Smooth muscle cell (in vitro differentiated cells): Measurements from ENCODE around the gene GAS7. TPM values are rescaled to one million over a fixed set of nuclear protein-coding genes. Genes with fewer than 3 reads are reported as not detected.

Experiments
- DNase-seq: peaks from one replicate; lab custom pipeline; 2025; ENCODE audit not compliant: unreplicated experiment; lab: John Stamatoyannopoulos, UW
- H2AFZ ChIP-seq: fragments of 200-600 bp; sonication (generic); 2 replicates; pipeline ENCODE4 v1.6.0; 2016; ENCODE audit warnings: antibody characterized with exemption, low read depth, mild to moderate bottlenecking
- H3F3A ChIP-seq: fragments of 200-600 bp; sonication (generic); 2 replicates; pipeline ENCODE4 v1.6.0; 2017; ENCODE audit warnings: antibody characterized with exemption, low read depth
- H3K27ac ChIP-seq: fragments of 200-600 bp; sonication (generic); 2 replicates; pipeline ENCODE4 v1.5.1; 2016; ENCODE audit warnings: low read depth, mild to moderate bottlenecking
- H3K27me3 ChIP-seq: fragments of 200-600 bp; sonication (generic); 2 replicates; pipeline ENCODE4 v1.6.1; 2016; ENCODE audit warnings: low read depth, mild to moderate bottlenecking
- H3K36me3 ChIP-seq: fragments of 200-600 bp; sonication (generic); 2 replicates; pipeline ENCODE4 v1.5.1; 2016; ENCODE audit warnings: low read depth
- H3K4me1 ChIP-seq: fragments of 200-600 bp; sonication (generic); 2 replicates; pipeline ENCODE4 v1.5.1; 2016; ENCODE audit warnings: low read depth
- H3K4me2 ChIP-seq: fragments of 200-600 bp; sonication (generic); 2 replicates; pipeline ENCODE4 v1.6.0; 2016; ENCODE audit warnings: mild to moderate bottlenecking
- H3K4me3 ChIP-seq: fragments of 200-600 bp; sonication (generic); 2 replicates; pipeline ENCODE4 v1.5.1; 2016; ENCODE audit warnings: mild to moderate bottlenecking
- H3K79me2 ChIP-seq: fragments of 200-600 bp; sonication (generic); 2 replicates; pipeline ENCODE4 v1.6.0; 2016; ENCODE audit warnings: low read depth, mild to moderate bottlenecking
- H3K9ac ChIP-seq: fragments of 200-600 bp; sonication (generic); 2 replicates; pipeline ENCODE4 v1.6.0; 2016; ENCODE audit warnings: low read depth
- H3K9me3 ChIP-seq: fragments of 200-600 bp; sonication (generic); replicated peaks from 2 replicates; pipeline ENCODE4 v1.5.1; 2016; ENCODE audit warnings: low read depth
- H4K20me1 ChIP-seq: fragments of 200-600 bp; sonication (generic); 2 replicates; pipeline ENCODE4 v1.6.0; 2016; ENCODE audit warnings: low read depth
- CTCF ChIP-seq: fragments of 200-600 bp; sonication (generic); IDR thresholded peaks from 2 replicates; pipeline ENCODE4 v1.5.1; 2017; ENCODE audit warnings: borderline replicate concordance, mild to moderate bottlenecking, antibody characterized with exemption; ENCODE audit not compliant: insufficient read depth, poor library complexity, severe bottlenecking
- WGBS: methylation state at CpG from one replicate; pipeline ENCODE4 v1.1.7; 2016; ENCODE audit warnings: low lambda C conversion rate; 5-methylcytosine and 5-hydroxymethylcytosine counted together
- polyA plus RNA-seq: library from polyadenylated mRNA; unstranded; fragments of >200 nt; fragmentation: Nextera tagmentation; extraction: Ambion mirVana; gene quantifications from 2 replicates; pipeline ENCODE4 v1.2.1, GENCODE V29; 2016
- total RNA-seq: library from RNA; depleted of rRNA; stranded (reverse); fragments of >200 nt; gene quantifications from 2 replicates; pipeline ENCODE4 v1.2.3, GENCODE V29; 2014

The GAS7 gene
- total and polyA plus RNA-seq, 2 experiments from 2014 or later: 86.8 to 103 TPM

DNA sequence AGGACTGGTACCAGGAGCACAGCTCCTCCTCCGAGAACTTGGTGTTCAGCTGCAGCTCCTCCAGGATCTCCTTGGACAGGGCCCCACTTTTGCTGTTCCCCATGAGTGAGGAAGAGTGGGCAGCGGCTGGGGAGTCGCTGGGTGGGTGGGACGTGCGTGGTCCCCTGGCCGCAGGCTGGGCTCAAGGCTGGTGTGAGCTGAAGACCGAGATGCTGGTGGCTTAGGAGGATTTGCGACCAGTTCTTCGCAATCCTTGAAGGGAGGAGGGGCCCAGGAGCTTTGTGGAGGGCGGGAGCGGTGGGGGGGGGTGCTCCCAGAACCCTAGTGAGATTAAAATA is 293.4 kb downstream of the GAS7 start, which contains the start of gene RCVRN:
TSS of gene RCVRN (minus strand) at position 194 of the 338 bp plus-strand sequence. CDS start at position 103, 91 bp downstream.
- whole genome bisulfite sequencing: 98% methylated on average over 9 of the region's 11 CpGs
- H4K20me1 ChIP-seq: no peaks in the 10 kb centered on the region
- H3K79me2 ChIP-seq: no peaks in the 10 kb centered on the region
- no peak within 1 kb of the TSS for H3K9ac ChIP-seq
- no peak within 1 kb of the TSS for H2AFZ ChIP-seq
- no peaks in the 10 kb centered on the region for H3K9me3 ChIP-seq
- H3K27me3 ChIP-seq: no peaks in the 10 kb centered on the region
- no peaks in the 10 kb centered on the region for H3F3A ChIP-seq
- peaks cover 21% of the 10 kb centered on the region for H3K4me1 ChIP-seq
- TF ChIP-seq CTCF: no peak
- no peak for DNase-seq
- H3K36me3 ChIP-seq: no peaks in the 10 kb centered on the region
- no peak within 1 kb of the TSS for H3K4me3 ChIP-seq
- no peak within 1 kb of the TSS for H3K27ac ChIP-seq
- no peak within 1 kb of the TSS for H3K4me2 ChIP-seq

DNA sequence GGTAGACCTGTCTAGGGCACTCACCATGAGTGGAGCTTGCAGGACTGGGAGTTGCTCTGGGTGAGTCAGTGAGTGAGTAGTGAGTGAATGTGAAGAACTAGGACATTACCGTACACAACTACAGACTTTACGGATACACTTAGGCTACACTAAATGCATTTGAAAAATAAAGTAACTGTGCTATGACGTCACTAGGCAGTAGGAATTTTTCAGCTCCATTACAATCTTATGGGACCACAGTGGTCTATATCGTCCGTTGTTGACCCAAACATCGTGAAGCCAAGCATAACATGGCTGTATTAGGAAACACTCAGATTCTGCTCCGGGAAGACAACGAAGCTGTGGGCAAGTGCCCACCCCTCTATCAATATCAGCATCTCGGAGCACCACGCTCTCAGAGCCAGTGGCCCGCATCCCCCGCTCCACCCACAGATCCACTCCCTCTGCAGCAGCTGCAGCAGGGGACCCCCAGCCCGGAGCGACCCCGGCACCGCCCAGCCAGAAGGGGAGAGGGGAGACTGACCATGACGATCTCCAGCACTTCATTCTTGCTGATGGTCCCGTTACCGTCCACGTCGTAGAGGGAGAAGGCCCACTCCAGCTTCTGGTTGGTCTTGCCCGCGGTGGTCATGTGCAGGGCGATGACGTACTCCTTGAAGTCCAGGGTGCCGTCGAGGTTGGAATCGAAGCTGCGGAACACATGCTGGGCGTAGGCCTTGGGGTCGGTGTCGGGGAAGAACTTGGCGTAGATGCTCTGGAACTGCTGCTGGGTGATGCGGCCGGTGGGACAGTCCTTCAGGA is 293.9 kb downstream of the GAS7 start:
- no peak for DNase-seq
- H3K79me2 ChIP-seq: no peaks in the 10 kb centered on the region
- TF ChIP-seq CTCF: no peak
- no peaks in the 10 kb centered on the region for H3K36me3 ChIP-seq
- H3F3A ChIP-seq: no peaks in the 10 kb centered on the region
- H3K4me2 ChIP-seq: no peak overlapping the region
- no peak overlapping the region for H3K9ac ChIP-seq
- H3K4me1 ChIP-seq: peaks cover 21% of the 10 kb centered on the region
- H2AFZ ChIP-seq: no peak overlapping the region
- no peak overlapping the region for H3K4me3 ChIP-seq
- no peaks in the 10 kb centered on the region for H4K20me1 ChIP-seq
- H3K9me3 ChIP-seq: no peaks in the 10 kb centered on the region
- H3K27ac ChIP-seq: no peak overlapping the region
- H3K27me3 ChIP-seq: no peaks in the 10 kb centered on the region
- 96% methylated on average over 35 of the region's 35 CpGs for WGBS

DNA sequence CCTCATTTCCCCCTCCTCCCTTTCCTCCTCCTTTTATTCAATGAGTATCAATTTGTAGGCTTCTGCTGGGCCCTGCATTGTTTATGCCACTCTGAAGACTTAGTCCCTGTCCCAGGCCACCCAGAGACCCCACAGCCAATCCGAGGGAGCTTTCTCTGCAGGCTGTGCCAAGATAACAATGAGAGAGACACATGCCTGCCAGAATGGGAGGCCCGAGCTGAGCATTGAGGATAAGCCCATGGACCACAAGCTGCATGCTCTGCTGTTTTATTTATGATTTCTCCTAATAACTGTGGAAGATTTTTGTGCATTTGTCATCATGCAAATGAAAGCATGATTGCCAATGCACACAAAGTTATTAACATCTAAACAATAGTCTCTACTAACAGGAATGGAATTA is 296.3 kb downstream of the GAS7 start:
- Histone ChIP-seq H3K9me3 (no peaks in the 10 kb centered on the region), H3K27ac (peak overlapping the region; percentile 82), H3K9ac (no peak overlapping the region), H3K36me3 (no peaks in the 10 kb centered on the region), H3K4me2 (no peak overlapping the region), H3F3A (no peaks in the 10 kb centered on the region), H3K4me1 (peaks cover 21% of the 10 kb centered on the region), H3K27me3 (no peaks in the 10 kb centered on the region), H2AFZ (no peak overlapping the region), H3K4me3 (no peak overlapping the region), H4K20me1 (no peaks in the 10 kb centered on the region), H3K79me2 (no peaks in the 10 kb centered on the region)
- 35% methylated on average over 2 of the region's 2 CpGs for WGBS
- TF ChIP-seq CTCF: no peak
- DNase-seq: no peak

GRCh38 chr17:9900784-9901183 is 297.6 kb downstream of the GAS7 start:
- DNase-seq: no peak
- Histone ChIP-seq H4K20me1 (no peaks in the 10 kb centered on the region), H3K79me2 (no peaks in the 10 kb centered on the region), H3F3A (no peaks in the 10 kb centered on the region), H3K36me3 (no peaks in the 10 kb centered on the region), H3K9ac (peak overlapping the region; percentile 61), H3K4me3 (no peak overlapping the region), H3K4me1 (peaks cover 21% of the 10 kb centered on the region), H3K27ac (peak overlapping the region; percentile 82), H3K9me3 (no peaks in the 10 kb centered on the region), H3K4me2 (peak overlapping the region; percentile 72), H3K27me3 (no peaks in the 10 kb centered on the region), H2AFZ (no peak overlapping the region)
- no peak for TF ChIP-seq CTCF
- WGBS: 7% methylated on average over 8 of the region's 8 CpGs
